ENCODE measurements around the gene SLC7A6.

SLC7A6 gene

GRCh38 chr16:68264128-68265077 is at the start of gene SLC7A6:
TSS of gene SLC7A6 (plus strand) at chr16:68264526. CDS start at chr16:68274727, 10,201 bp downstream.
- Mint-ChIP-seq H3K4me1 (ENCODE audit: low read depth) (peaks cover 41% of the 10 kb centered on the region), H3K27ac (peak within 1 kb of the TSS; percentile 92), H3K4me3 (peak within 1 kb of the TSS; percentile 93), H3K9me3 (no peaks in the 10 kb centered on the region), H3K27me3 (no peaks in the 10 kb centered on the region), H3K36me3 (ENCODE audit: low read depth) (peaks cover 57% of the 10 kb centered on the region)
- intact Hi-C loops (cut with micrococcal nuclease), result loop anchor here (1.0 to 10.0 kb wide), 2 partner anchors 46 to 250 kb away; partner anchors contain the start of gene SLC7A6OS

GRCh38 chr16:68214726-68215125 is 49.6 kb upstream of the SLC7A6 start:
- H3K9me3 Mint-ChIP-seq, result no peaks in the 10 kb centered on the region
- H3K4me3 Mint-ChIP-seq, result no peak overlapping the region
- peaks cover 55% of the 10 kb centered on the region for H3K36me3 Mint-ChIP-seq (ENCODE audit: low read depth)
- no peaks in the 10 kb centered on the region for H3K27me3 Mint-ChIP-seq
- H3K27ac Mint-ChIP-seq, result no peak overlapping the region
- intact Hi-C loops (cut with micrococcal nuclease), result no loop called here
- peaks cover 21% of the 10 kb centered on the region for H3K4me1 Mint-ChIP-seq (ENCODE audit: low read depth)

- intact Hi-C loops (cut with micrococcal nuclease), result no loop called here
- peaks cover 21% of the 10 kb centered on the region for H3K4me1 Mint-ChIP-seq (ENCODE audit: low read depth)
- H3K27ac Mint-ChIP-seq, result no peak overlapping the region
- H3K9me3 Mint-ChIP-seq, result no peaks in the 10 kb centered on the region
- no peaks in the 10 kb centered on the region for H3K27me3 Mint-ChIP-seq
- H3K36me3 Mint-ChIP-seq (ENCODE audit: low read depth), result peaks cover 56% of the 10 kb centered on the region
- no peak overlapping the region for H3K4me3 Mint-ChIP-seq
Measured at GRCh38 chr16:68215302-68215701, 49.0 kb upstream of the SLC7A6 start.

GRCh38 chr16:68216240-68216639 is 48.1 kb upstream of the SLC7A6 start:
- no peak overlapping the region for H3K27ac Mint-ChIP-seq
- H3K36me3 Mint-ChIP-seq (ENCODE audit: low read depth), result peaks cover 57% of the 10 kb centered on the region
- H3K9me3 Mint-ChIP-seq, result no peaks in the 10 kb centered on the region
- H3K4me1 Mint-ChIP-seq (ENCODE audit: low read depth), result peaks cover 21% of the 10 kb centered on the region
- intact Hi-C loops (cut with micrococcal nuclease), result no loop called here
- no peaks in the 10 kb centered on the region for H3K27me3 Mint-ChIP-seq
- H3K4me3 Mint-ChIP-seq, result no peak overlapping the region

GRCh38 chr16:68217506-68217905 is 46.8 kb upstream of the SLC7A6 start:
- intact Hi-C loops (cut with micrococcal nuclease), result no loop called here
- Mint-ChIP-seq H3K4me3 (no peak overlapping the region), H3K9me3 (no peaks in the 10 kb centered on the region), H3K36me3 (ENCODE audit: low read depth) (peaks cover 56% of the 10 kb centered on the region), H3K4me1 (ENCODE audit: low read depth) (peaks cover 21% of the 10 kb centered on the region), H3K27ac (peak overlapping the region; percentile 41), H3K27me3 (no peaks in the 10 kb centered on the region)

GRCh38 chr16:68219725-68220351 is 44.5 kb upstream of the SLC7A6 start:
- Mint-ChIP-seq H3K9me3 (no peaks in the 10 kb centered on the region), H3K27ac (no peak overlapping the region), H3K4me1 (ENCODE audit: low read depth) (peaks cover 21% of the 10 kb centered on the region), H3K27me3 (no peaks in the 10 kb centered on the region), H3K4me3 (no peak overlapping the region), H3K36me3 (ENCODE audit: low read depth) (peaks cover 52% of the 10 kb centered on the region)
- intact Hi-C loops (cut with micrococcal nuclease), result loop anchor here (10.0 kb wide), 1 partner anchor 155 kb away; no protein-coding TSS in a partner anchor

GRCh38 chr16:68223072-68223471 is 41.3 kb upstream of the SLC7A6 start:
- H3K27ac Mint-ChIP-seq, result no peak overlapping the region
- H3K4me3 Mint-ChIP-seq, result no peak overlapping the region
- no peaks in the 10 kb centered on the region for H3K9me3 Mint-ChIP-seq
- intact Hi-C loops (cut with micrococcal nuclease), result loop anchor here (10.0 kb wide), 1 partner anchor 158 kb away; no protein-coding TSS in a partner anchor
- no peaks in the 10 kb centered on the region for H3K27me3 Mint-ChIP-seq
- H3K4me1 Mint-ChIP-seq (ENCODE audit: low read depth), result peaks cover 11% of the 10 kb centered on the region
- H3K36me3 Mint-ChIP-seq (ENCODE audit: low read depth), result peaks cover 62% of the 10 kb centered on the region

GRCh38 chr16:68226116-68226515 is 38.2 kb upstream of the SLC7A6 start:
- no peaks in the 10 kb centered on the region for H3K9me3 Mint-ChIP-seq
- no peaks in the 10 kb centered on the region for H3K27me3 Mint-ChIP-seq
- intact Hi-C loops (cut with micrococcal nuclease), result loop anchor here (10.0 kb wide), 1 partner anchor 161 kb away; no protein-coding TSS in a partner anchor
- peaks cover 67% of the 10 kb centered on the region for H3K36me3 Mint-ChIP-seq (ENCODE audit: low read depth)
- no peak overlapping the region for H3K4me3 Mint-ChIP-seq
- peaks cover 14% of the 10 kb centered on the region for H3K4me1 Mint-ChIP-seq (ENCODE audit: low read depth)
- H3K27ac Mint-ChIP-seq, result no peak overlapping the region

- peaks cover 14% of the 10 kb centered on the region for H3K4me1 Mint-ChIP-seq (ENCODE audit: low read depth)
- intact Hi-C loops (cut with micrococcal nuclease), result loop anchor here (10.0 kb wide), 1 partner anchor 162 kb away; no protein-coding TSS in a partner anchor
- peaks cover 69% of the 10 kb centered on the region for H3K36me3 Mint-ChIP-seq (ENCODE audit: low read depth)
- H3K4me3 Mint-ChIP-seq, result no peak overlapping the region
- H3K9me3 Mint-ChIP-seq, result no peaks in the 10 kb centered on the region
- H3K27ac Mint-ChIP-seq, result no peak overlapping the region
- H3K27me3 Mint-ChIP-seq, result no peaks in the 10 kb centered on the region
Measured at GRCh38 chr16:68227183-68227793, 37.0 kb upstream of the SLC7A6 start.

GRCh38 chr16:68227850-68228553 is 36.3 kb upstream of the SLC7A6 start:
- intact Hi-C loops (cut with micrococcal nuclease), result loop anchor here (10.0 kb wide), 1 partner anchor 163 kb away; no protein-coding TSS in a partner anchor
- Mint-ChIP-seq H3K27me3 (no peaks in the 10 kb centered on the region), H3K27ac (no peak overlapping the region), H3K36me3 (ENCODE audit: low read depth) (peaks cover 74% of the 10 kb centered on the region), H3K9me3 (no peaks in the 10 kb centered on the region), H3K4me3 (no peak overlapping the region), H3K4me1 (ENCODE audit: low read depth) (peaks cover 14% of the 10 kb centered on the region)

- Mint-ChIP-seq H3K36me3 (ENCODE audit: low read depth) (peaks cover 74% of the 10 kb centered on the region), H3K9me3 (no peaks in the 10 kb centered on the region), H3K27ac (no peak overlapping the region), H3K27me3 (no peaks in the 10 kb centered on the region), H3K4me3 (no peak overlapping the region), H3K4me1 (ENCODE audit: low read depth) (peaks cover 19% of the 10 kb centered on the region)
- intact Hi-C loops (cut with micrococcal nuclease), result loop anchor here (10.0 kb wide), 1 partner anchor 164 kb away; no protein-coding TSS in a partner anchor
Measured at GRCh38 chr16:68228652-68229051, 35.7 kb upstream of the SLC7A6 start.

GRCh38 chr16:68229431-68230175 is 34.7 kb upstream of the SLC7A6 start:
- Mint-ChIP-seq H3K9me3 (no peaks in the 10 kb centered on the region), H3K36me3 (ENCODE audit: low read depth) (peaks cover 74% of the 10 kb centered on the region), H3K4me1 (ENCODE audit: low read depth) (peaks cover 27% of the 10 kb centered on the region), H3K4me3 (no peak overlapping the region), H3K27ac (no peak overlapping the region), H3K27me3 (peaks cover 4% of the 10 kb centered on the region)
- intact Hi-C loops (cut with micrococcal nuclease), result loop anchor here (10.0 kb wide), 1 partner anchor 165 kb away; no protein-coding TSS in a partner anchor

- peaks cover 29% of the 10 kb centered on the region for H3K4me1 Mint-ChIP-seq (ENCODE audit: low read depth)
- intact Hi-C loops (cut with micrococcal nuclease), result no loop called here
Measured at GRCh38 chr16:68230176-68230571, 34.2 kb upstream of the SLC7A6 start.

More at GRCh38 chr16:68230176-68230571, 34.2 kb upstream of the SLC7A6 start:
- Mint-ChIP-seq H3K4me3 (no peak overlapping the region), H3K27ac (no peak overlapping the region), H3K36me3 (ENCODE audit: low read depth) (peaks cover 70% of the 10 kb centered on the region), H3K9me3 (no peaks in the 10 kb centered on the region), H3K27me3 (peaks cover 10% of the 10 kb centered on the region)

Measured in dendritic cell treated with granulocyte-macrophage colony-stimulating factor and Interleukin-4, amounts not matched to agents 40 ng/mL and 50 ng/mL, for 4 days (primary cell).